Gastroesophageal sphincter (tissue), 4 donors: Measurements from ENCODE around the gene UBE2S. TPM values are rescaled to one million over a fixed set of nuclear protein-coding genes. Genes with fewer than 3 reads are reported as not detected.

ENCODE experiments used
- ATAC-seq: fragments of 150-250 bp; one replicate; pipeline ENCODE4 v1.9.1; 2016; ENCODE audit warnings: mild to moderate bottlenecking, moderate library complexity
- H3K27ac ChIP-seq, 4 donors: fragments of 200-600 bp; sonication (generic) in 3 of 4; 1 replicate in 3 of 4; 2 replicates in 1 of 4; pipeline ENCODE4 v1.5.1; 2016 to 2019
- H3K27me3 ChIP-seq: fragments of 200-600 bp; sonication (generic); one replicate; pipeline ENCODE4 v1.5.1; 2019
- H3K36me3 ChIP-seq, 2 donors: fragments of 200-600 bp; sonication (generic); one replicate each; pipeline ENCODE4 v1.5.1; 2019; ENCODE audit warnings: control low read depth in 1 of 2
- H3K4me1 ChIP-seq, 3 donors: fragments of 200-600 bp; sonication (generic); 1 replicate in 2 of 3; 2 replicates in 1 of 3; pipeline ENCODE4 v1.5.1; 2016 to 2019; ENCODE audit warnings: control low read depth in 2 of 3
- H3K4me3 ChIP-seq, 2 donors: fragments of 200-600 bp; sonication (generic); one replicate each; pipeline ENCODE4 v1.5.1; 2019; ENCODE audit warnings: mild to moderate bottlenecking in 1 of 2, moderate library complexity in 1 of 2
- H3K9me3 ChIP-seq, 3 donors: fragments of 200-600 bp; sonication (generic); one replicate each; pipeline ENCODE4 v1.5.1; 2017 to 2019; ENCODE audit warnings: control low read depth in 2 of 3
- CTCF ChIP-seq, 4 experiments: fragments of 200-600 bp in 2 of 4; fragments of 450-650 bp in 2 of 4; sonication (generic) in 1 of 4; IDR thresholded peaks; one replicate each; pipeline ENCODE4 v1.5.1; 2017 to 2019; ENCODE audit warnings: antibody characterized with exemption in 4 of 4, mild to moderate bottlenecking in 2 of 4, moderate library complexity in 2 of 4
- EP300 ChIP-seq: sonication (generic); formaldehyde crosslinking; IDR thresholded peaks from one replicate; pipeline ENCODE4 v1.6.1; 2017; ENCODE audit warnings: antibody characterized with exemption, mild to moderate bottlenecking
- POLR2A ChIP-seq, 2 donors: fragments of 450-650 bp; IDR thresholded peaks; one replicate each; pipeline ENCODE4 v1.6.1; 2017; ENCODE audit warnings: antibody characterized with exemption in 2 of 2, mild to moderate bottlenecking in 2 of 2, moderate library complexity in 1 of 2
- POLR2AphosphoS5 ChIP-seq: sonication (generic); formaldehyde crosslinking; IDR thresholded peaks from one replicate; pipeline ENCODE4 v1.6.1; 2017; ENCODE audit warnings: antibody characterized with exemption
- WGBS, 2 donors: methylation state at CpG; one replicate each; pipeline ENCODE4 v1.1.5; 2018; ENCODE audit warnings: low coverage in 1 of 2; 5-methylcytosine and 5-hydroxymethylcytosine counted together
- total RNA-seq, 4 donors: library from RNA; depleted of rRNA; stranded (reverse); fragments of >200 nt; gene quantifications; one replicate each; pipeline ENCODE4 v1.1.0, GENCODE V29; 2016

Gene UBE2S
- total RNA-seq, 4 donors from 2014 or later, result 12.6 to 17.7 (median 15.4) TPM

GRCh38 chr19:55443824-55444480 lies 36.4 kb upstream of the UBE2S start:
- no peak for ATAC-seq

GRCh38 chr19:55443045-55443823 lies 35.6 kb upstream of the UBE2S start, which contains the start of gene SHISA7:
Gene SHISA7, minus strand, starts transcription at chr19:55443300. Its CDS starts 437 bp downstream, at chr19:55442863.
- ATAC-seq, result no peak
- Histone ChIP-seq H3K9me3 (no peaks in the 10 kb centered on the region), H3K27me3 (peaks cover 94% of the 10 kb centered on the region), H3K27ac (no peak within 1 kb of the TSS), H3K36me3 (no peaks in the 10 kb centered on the region), H3K4me3 (no peak within 1 kb of the TSS), H3K4me1 (peaks cover 0 to 35% (median 2%) of the 10 kb centered on the region in 3 donors)
- no peak for TF ChIP-seq POLR2AphosphoS5
- TF ChIP-seq CTCF (IDR thresholded peaks at IDR 0.05), result no peak
- no peak for TF ChIP-seq POLR2A (IDR thresholded peaks at IDR 0.05)
- no peak for TF ChIP-seq EP300
- 1 to 2% methylated on average over 15 to 41 of the region's 43 CpGs for WGBS, 2 donors

More at GRCh38 chr19:55443824-55444480, 36.4 kb upstream of the UBE2S start:
- Histone ChIP-seq H3K4me1 (peaks cover 0 to 35% (median 2%) of the 10 kb centered on the region in 3 donors), H3K36me3 (no peaks in the 10 kb centered on the region), H3K27me3 (peaks cover 88% of the 10 kb centered on the region), H3K4me3 (no peak overlapping the region), H3K27ac (no peak overlapping the region), H3K9me3 (no peaks in the 10 kb centered on the region)
- TF ChIP-seq POLR2A (IDR thresholded peaks at IDR 0.05) (no peak), EP300 (no peak), POLR2AphosphoS5 (no peak), CTCF (IDR thresholded peaks at IDR 0.05) (no peak)
- 37 to 50% methylated on average over 10 to 16 of the region's 18 CpGs for WGBS, 2 donors

- H3K27ac ChIP-seq, result no peak overlapping the region
- H3K4me1 ChIP-seq, result peaks cover 0 to 35% (median 2%) of the 10 kb centered on the region in 3 donors
- no peak for TF ChIP-seq POLR2A (IDR thresholded peaks at IDR 0.05)
- TF ChIP-seq EP300, result no peak
- no peak for TF ChIP-seq POLR2AphosphoS5
- no peak for TF ChIP-seq CTCF (IDR thresholded peaks at IDR 0.05)
- WGBS, 2 donors, result 1% methylated on average over 8 of the region's 72 CpGs; no CpG with 5 or more reads in 1 of the 2 donors
- no peak overlapping the region for H3K4me3 ChIP-seq
- no peaks in the 10 kb centered on the region for H3K9me3 ChIP-seq
- no peak for ATAC-seq
- no peaks in the 10 kb centered on the region for H3K36me3 ChIP-seq
- peaks cover 99% of the 10 kb centered on the region for H3K27me3 ChIP-seq
These were observed 34.9 kb upstream of the UBE2S start for GRCh38 chr19:55442372-55442961.

- H3K27ac ChIP-seq, result no peak overlapping the region
These were observed 34.2 kb upstream of the UBE2S start for GRCh38 chr19:55441692-55442321.

More at GRCh38 chr19:55441692-55442321, 34.2 kb upstream of the UBE2S start:
- Histone ChIP-seq H3K36me3 (no peaks in the 10 kb centered on the region), H3K4me1 (peaks cover 0 to 35% (median 2%) of the 10 kb centered on the region in 3 donors), H3K27me3 (peaks cover 99% of the 10 kb centered on the region), H3K9me3 (no peaks in the 10 kb centered on the region), H3K4me3 (no peak overlapping the region)
- TF ChIP-seq CTCF (IDR thresholded peaks at IDR 0.05) (no peak), EP300 (no peak), POLR2A (IDR thresholded peaks at IDR 0.05) (no peak), POLR2AphosphoS5 (no peak)
- WGBS, 2 donors, result 1% methylated on average over 13 of the region's 39 CpGs; no CpG with 5 or more reads in 1 of the 2 donors
- no peak for ATAC-seq
